ENCODE data around the gene ASIC5.

Gene ASIC5

GRCh38 chr4:155787113-155787710, 78.9 kb downstream of the ASIC5 start:
- TF ChIP-seq CTCF (conservative IDR thresholded peaks at IDR 0.05) (peak; percentile 87), ZFX (IDR thresholded peaks at IDR 0.05) (no peak)
- H3K27ac ChIP-seq, result no peak overlapping the region

- H3K27ac ChIP-seq, result no peak overlapping the region
- TF ChIP-seq CTCF (conservative IDR thresholded peaks at IDR 0.05) (no peak), ZFX (IDR thresholded peaks at IDR 0.05) (no peak)
These were observed 80.2 kb downstream of the ASIC5 start for GRCh38 chr4:155785828-155786227.

GRCh38 chr4:155784637-155785036, 81.4 kb downstream of the ASIC5 start:
- TF ChIP-seq CTCF (conservative IDR thresholded peaks at IDR 0.05), result no peak
- no peak for TF ChIP-seq ZFX (IDR thresholded peaks at IDR 0.05)
- no peak overlapping the region for H3K27ac ChIP-seq

- TF ChIP-seq ZFX (IDR thresholded peaks at IDR 0.05), result no peak
- TF ChIP-seq CTCF (conservative IDR thresholded peaks at IDR 0.05), result no peak
These were observed 84.7 kb downstream of the ASIC5 start for GRCh38 chr4:155781249-155781831.

GRCh38 chr4:155780775-155781174, 85.3 kb downstream of the ASIC5 start:
- no peak for TF ChIP-seq ZFX (IDR thresholded peaks at IDR 0.05)
- TF ChIP-seq CTCF (conservative IDR thresholded peaks at IDR 0.05), result no peak
- no peak overlapping the region for H3K27ac ChIP-seq

More at GRCh38 chr4:155781249-155781831, 84.7 kb downstream of the ASIC5 start:
- no peak overlapping the region for H3K27ac ChIP-seq

Measured in C4-2B (cell line).